Neural cell (in vitro differentiated cells): ENCODE data around the gene COTL1. TPM values are rescaled to one million over a fixed set of nuclear protein-coding genes. Genes with fewer than 3 reads are reported as not detected.
A peak's percentile ranks its signal among the peaks of the same experiment; 100 is the strongest.
"Not testable (repeated sequence)": the region's sequence is repeated elsewhere in the genome, so short reads cannot be mapped to it uniquely, and the experiment has no call there.

Source experiments
- H2AFZ ChIP-seq: fragments of 200-600, 300-800 bp; sonication (generic), shearing (Covaris generic); 2 replicates; pipeline ENCODE4 v1.6.0; 2014; ENCODE audit warnings: low read depth, mild to moderate bottlenecking, antibody characterized with exemption, low read length, moderate library complexity
- H3F3A ChIP-seq: fragments of 200-600 bp; shearing (Covaris generic); 2 replicates; pipeline ENCODE4 v1.6.1; 2016; ENCODE audit warnings: mild to moderate bottlenecking, moderate library complexity, mixed read lengths, antibody characterized with exemption, low read length; ENCODE audit not compliant: insufficient read depth, poor library complexity, severe bottlenecking
- H3K27ac ChIP-seq: fragments of 200-600, 300-800 bp; sonication (generic), shearing (Covaris generic); 2 replicates; pipeline ENCODE4 v1.5.1; 2014; ENCODE audit warnings: mild to moderate bottlenecking, low read length, moderate library complexity
- H3K27me3 ChIP-seq: fragments of 300-800, 200-600 bp; sonication (generic), shearing (Covaris generic); 2 replicates; pipeline ENCODE4 v1.6.0; 2014; ENCODE audit warnings: mild to moderate bottlenecking, low read depth, low read length, moderate library complexity; ENCODE audit not compliant: insufficient read depth
- H3K36me3 ChIP-seq: fragments of 300-800, 200-600 bp; sonication (generic), shearing (Covaris generic); 2 replicates; pipeline ENCODE4 v1.5.1; 2014; ENCODE audit warnings: mild to moderate bottlenecking, antibody characterized with exemption, low read length, moderate library complexity; ENCODE audit not compliant: insufficient read depth
- H3K4me2 ChIP-seq: fragments of 300-800, 200-600 bp; sonication (generic), shearing (Covaris generic); 2 replicates; pipeline ENCODE4 v1.6.0; 2014; ENCODE audit warnings: mild to moderate bottlenecking, low read length
- H3K4me3 ChIP-seq: fragments of 300-800, 200-600 bp; sonication (generic), shearing (Covaris generic); 2 replicates; pipeline ENCODE4 v1.5.1; 2014; ENCODE audit warnings: mild to moderate bottlenecking, low read length, moderate library complexity
- H3K79me2 ChIP-seq: fragments of 200-600 bp; shearing (Covaris generic); replicated peaks from 2 replicates; pipeline ENCODE4 v1.6.0; 2014; ENCODE audit warnings: mild to moderate bottlenecking, low read length, moderate library complexity; ENCODE audit not compliant: insufficient read depth
- H3K9ac ChIP-seq: fragments of 300-800, 200-600 bp; sonication (generic), shearing (Covaris generic); 2 replicates; pipeline ENCODE4 v1.6.1; 2016; ENCODE audit warnings: mild to moderate bottlenecking, low read length, mixed read lengths
- H3K9me2 ChIP-seq: fragments of 200-600 bp; shearing (Covaris generic); 2 replicates; pipeline ENCODE4 v1.6.1; 2016; ENCODE audit warnings: mild to moderate bottlenecking, low read length, mixed read lengths; ENCODE audit not compliant: insufficient read depth
- H3K9me3 ChIP-seq: fragments of 200-600, 300-800 bp; sonication (generic), shearing (Covaris generic); 2 replicates; pipeline ENCODE4 v1.6.1; 2016; ENCODE audit warnings: mild to moderate bottlenecking, mixed run types, low read length, moderate library complexity, mixed read lengths
- H4K20me1 ChIP-seq: fragments of 200-600 bp; shearing (Covaris generic); 2 replicates; pipeline ENCODE4 v1.6.1; 2016; ENCODE audit warnings: mild to moderate bottlenecking, mixed run types; ENCODE audit not compliant: insufficient read depth
- CTCF ChIP-seq: fragments of 450-650 bp; IDR thresholded peaks from 2 replicates; pipeline ENCODE4 v1.5.1; 2014; ENCODE audit warnings: antibody characterized with exemption, mild to moderate bottlenecking, moderate library complexity; ENCODE audit not compliant: poor library complexity, severe bottlenecking
- EP300 ChIP-seq: fragments of 450-650 bp; conservative IDR thresholded peaks from 2 replicates; pipeline ENCODE4 v1.6.1; 2014; ENCODE audit warnings: antibody characterized with exemption, mild to moderate bottlenecking, moderate library complexity; ENCODE audit not compliant: poor library complexity, severe bottlenecking
- EZH2 ChIP-seq: fragments of 200-600, 300-800 bp; shearing (Covaris generic), sonication (generic); IDR thresholded peaks from 2 replicates; pipeline ENCODE4 v1.6.1; 2014; ENCODE audit warnings: antibody characterized with exemption, low read length, borderline replicate concordance, mild to moderate bottlenecking; ENCODE audit not compliant: insufficient read depth, poor library complexity, severe bottlenecking
- MXI1 ChIP-seq: fragments of 450-650 bp; conservative IDR thresholded peaks from 2 replicates; pipeline ENCODE4 v1.6.1; 2014; ENCODE audit warnings: antibody characterized with exemption, mild to moderate bottlenecking; ENCODE audit not compliant: poor library complexity, severe bottlenecking
- POLR2AphosphoS5 ChIP-seq: IDR thresholded peaks from 2 replicates; pipeline ENCODE4 v1.6.1; 2012
- RAD21 ChIP-seq: fragments of 450-650 bp; conservative IDR thresholded peaks from 2 replicates; pipeline ENCODE4 v1.6.1; 2014; ENCODE audit warnings: antibody characterized with exemption, mild to moderate bottlenecking, moderate library complexity
- REST ChIP-seq: IDR thresholded peaks from 2 replicates; pipeline ENCODE4 v1.6.1; 2012; ENCODE audit warnings: borderline replicate concordance
- SMC3 ChIP-seq: fragments of 450-650 bp; conservative IDR thresholded peaks from 2 replicates; pipeline ENCODE4 v1.6.1; 2014; ENCODE audit warnings: antibody characterized with exemption, mild to moderate bottlenecking, moderate library complexity; ENCODE audit not compliant: poor library complexity
- TAF1 ChIP-seq: IDR thresholded peaks from 2 replicates; pipeline ENCODE4 v1.6.1; 2012; ENCODE audit warnings: low read depth
- polyA plus RNA-seq: library from polyadenylated mRNA; depleted of rRNA; stranded (reverse); fragments of >200 nt; gene quantifications from 2 replicates; pipeline ENCODE4 v1.2.3, GENCODE V29; 2014

Gene COTL1
- polyA plus RNA-seq, 1 donor from 2014 or later = 86.6 TPM

- H3K27ac ChIP-seq = no peak overlapping the region
- H2AFZ ChIP-seq = no peak overlapping the region
- TF ChIP-seq EP300 (no peak), SMC3 (no peak)
- H3K79me2 ChIP-seq = no peaks in the 10 kb centered on the region
- no peaks in the 10 kb centered on the region for H3K9me2 ChIP-seq
- H3K36me3 ChIP-seq = no peaks in the 10 kb centered on the region
- no peaks in the 10 kb centered on the region for H3K27me3 ChIP-seq
- no peaks in the 10 kb centered on the region for H3K9me3 ChIP-seq
- no peak overlapping the region for H3K4me3 ChIP-seq
- H3K4me2 ChIP-seq = no peak overlapping the region
- no peaks in the 10 kb centered on the region for H4K20me1 ChIP-seq
- H3K9ac ChIP-seq = no peak overlapping the region
- no peaks in the 10 kb centered on the region for H3F3A ChIP-seq
These were observed 7.7 kb upstream of the COTL1 start for GRCh38 chr16:84625556-84625955.

- H3K9me3 ChIP-seq, H3K4me2 ChIP-seq, H3K27ac ChIP-seq, H3F3A ChIP-seq, H3K9ac ChIP-seq, H3K27me3 ChIP-seq, H3K4me3 ChIP-seq, H2AFZ ChIP-seq, H4K20me1 ChIP-seq, H3K36me3 ChIP-seq, H3K9me2 ChIP-seq: not testable (repeated sequence)
- H3K79me2 ChIP-seq = peaks cover 14% of the 10 kb centered on the region
These were observed 3.0 kb upstream of the COTL1 start for GRCh38 chr16:84620913-84621312.

GRCh38 chr16:84618581-84619460 is 943 bp upstream of the COTL1 start:
- H2AFZ ChIP-seq = peak overlapping the region; percentile 62

More at GRCh38 chr16:84618581-84619460, 943 bp upstream of the COTL1 start:
- Histone ChIP-seq H3K9me3 (no peaks in the 10 kb centered on the region), H4K20me1 (no peaks in the 10 kb centered on the region), H3K27ac (peak overlapping the region; percentile 8), H3F3A (no peaks in the 10 kb centered on the region), H3K4me3 (peak overlapping the region; percentile 35), H3K9me2 (no peaks in the 10 kb centered on the region), H3K36me3 (no peaks in the 10 kb centered on the region), H3K27me3 (no peaks in the 10 kb centered on the region), H3K9ac (peak overlapping the region; percentile 37), H3K4me2 (no peak overlapping the region), H3K79me2 (peaks cover 23% of the 10 kb centered on the region)
- no peak for TF ChIP-seq TAF1
- no peak for TF ChIP-seq POLR2AphosphoS5
- no peak for TF ChIP-seq RAD21
- TF ChIP-seq CTCF = no peak
- no peak for TF ChIP-seq EP300
- TF ChIP-seq EZH2 = no peak
- TF ChIP-seq MXI1 = no peak
- TF ChIP-seq REST = no peak
- no peak for TF ChIP-seq SMC3
